ENCODE results near the gene TUBGCP4. TPM values are rescaled to one million over a fixed set of nuclear protein-coding genes. Genes with fewer than 3 reads are reported as not detected.

The TUBGCP4 gene
- total RNA-seq, 1 experiment from 2014 or later, result 23.5 TPM

- peak within 1 kb of the TSS; percentile 93 to 95 for H3K4me3 Mint-ChIP-seq
- H3K56ac ChIP-seq (ENCODE audit: insufficient read length, low read depth, low read length), result no peak within 1 kb of the TSS
These were observed 40.7 kb upstream of the TUBGCP4 start, which contains the start of gene LCMT2 for GRCh38 chr15:43329960-43330779. TSS of gene LCMT2 (minus strand) at chr15:43330573. CDS start at chr15:43330489, 84 bp downstream.

More at GRCh38 chr15:43329960-43330779, 40.7 kb upstream of the TUBGCP4 start, which contains the start of gene LCMT2:
- H3K27ac ChIP-seq (ENCODE audit: insufficient read length, low read depth, low read length), result no peak within 1 kb of the TSS
- peak; percentile 96 for DNase-seq
- no peak within 1 kb of the TSS for H4K8ac ChIP-seq (replicated peaks; ENCODE audit: insufficient read length, low read depth, low read length)
- peak within 1 kb of the TSS; percentile 67 for H3K9ac ChIP-seq (ENCODE audit: extremely low read depth, insufficient read length, low read length)
- H3K27me3 ChIP-seq (ENCODE audit: insufficient read depth, low read length), result no peaks in the 10 kb centered on the region
- WGBS (ENCODE audit: extremely low coverage, insufficient read length, low lambda C conversion rate), result no CpG with 5 or more reads among the region's 86 CpGs
- peaks cover 5 to 21% (median 12%) of the 10 kb centered on the region in 3 experiments; a peak in 5 of 7 replicates for H3K36me3 Mint-ChIP-seq (ENCODE audit: insufficient read depth in 1 of 3, low read depth in 3 of 3)
- H3K18ac ChIP-seq (ENCODE audit: insufficient read length, low read depth, low read length), result peak within 1 kb of the TSS; percentile 95
- H2AFZ ChIP-seq (ENCODE audit: low read length), result peak within 1 kb of the TSS; percentile 93
- no peak within 1 kb of the TSS for H2BK12ac ChIP-seq (ENCODE audit: insufficient read length, low read depth, low read length)
- H2BK5ac ChIP-seq (ENCODE audit: insufficient read length, low read length), result no peak within 1 kb of the TSS
- H4K91ac ChIP-seq (ENCODE audit: insufficient read length, low read depth, low read length), result no peak within 1 kb of the TSS
- H3K14ac ChIP-seq (ENCODE audit: insufficient read depth, low read length), result peak within 1 kb of the TSS; percentile 92
- peaks cover 3% of the 10 kb centered on the region; the same call in 1 of the 2 replicates for H3K4me1 ChIP-seq (ENCODE audit: insufficient read depth, low read length)
- H2AK5ac ChIP-seq (ENCODE audit: insufficient read length, low read length), result no peak within 1 kb of the TSS
- TF ChIP-seq CTCF (conservative IDR thresholded peaks at IDR 0.05), result no peak
- H3K9me3 Mint-ChIP-seq, result no peaks in the 10 kb centered on the region
- H4K20me1 ChIP-seq (ENCODE audit: control insufficient read depth, insufficient read depth, insufficient read length), result no peaks in the 10 kb centered on the region
- no peak within 1 kb of the TSS for H2BK20ac ChIP-seq (ENCODE audit: low read depth, low read length, poor library complexity, severe bottlenecking)
- H3K23ac ChIP-seq (ENCODE audit: insufficient read length, low read depth, low read length), result no peak within 1 kb of the TSS
- H3K79me2 ChIP-seq (ENCODE audit: insufficient read depth, low read length), result no peaks in the 10 kb centered on the region
- no peak within 1 kb of the TSS for H2BK15ac ChIP-seq (ENCODE audit: low read depth, low read length)
- H3K23me2 ChIP-seq (ENCODE audit: insufficient read length, low read depth, low read length, poor library complexity, severe bottlenecking), result no peaks in the 10 kb centered on the region
- no peak within 1 kb of the TSS for H2BK120ac ChIP-seq (ENCODE audit: low read depth, low read length, poor library complexity, severe bottlenecking)
- H3K9me3 ChIP-seq (ENCODE audit: control insufficient read depth, low read depth, low read length), result no peaks in the 10 kb centered on the region
- no peak within 1 kb of the TSS for H3T11ph ChIP-seq (ENCODE audit: low read length)
- H3K4me2 ChIP-seq (ENCODE audit: insufficient read depth, insufficient read length, low read length), result peak within 1 kb of the TSS; percentile 91
- H3K27ac Mint-ChIP-seq, result peak within 1 kb of the TSS; percentile 93 to 98 (median 94); a peak in 6 of 7 replicates
- H4K5ac ChIP-seq (ENCODE audit: insufficient read length, low read depth, low read length), result no peak within 1 kb of the TSS
- peaks cover 3% of the 10 kb centered on the region for H3K27me3 Mint-ChIP-seq (ENCODE audit: low read depth)
- no peak within 1 kb of the TSS for H3K4ac ChIP-seq (ENCODE audit: low read depth, low read length)
- peaks cover 9% of the 10 kb centered on the region for H3K79me1 ChIP-seq (ENCODE audit: insufficient read depth, low read depth, low read length, poor library complexity, severe bottlenecking)
- H3K4me1 Mint-ChIP-seq, result peaks cover 21% of the 10 kb centered on the region in 2 experiments
